ENCODE results near the gene ZNF362.

The ZNF362 gene

DNA sequence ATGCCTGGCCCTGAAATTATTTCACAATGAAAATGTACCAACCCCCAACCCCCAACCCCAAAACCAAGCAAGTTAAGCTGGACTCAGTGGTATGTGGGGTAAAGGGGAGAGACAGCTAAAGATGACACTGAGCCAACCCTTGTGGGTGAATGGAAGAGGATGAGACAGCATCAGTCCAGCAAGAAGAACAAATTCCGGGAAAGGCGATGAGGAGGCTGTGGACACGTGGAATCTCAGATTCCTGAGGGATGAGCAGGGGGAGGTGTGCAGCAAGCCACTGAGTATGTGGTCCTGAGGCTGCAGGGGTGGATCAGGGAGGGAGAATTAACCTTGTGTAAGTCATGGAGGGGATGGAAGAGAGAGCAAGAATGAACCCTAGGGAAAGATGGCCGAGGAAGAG is 14.4 kb upstream of the ZNF362 start:
- no peaks in the 10 kb centered on the region for H3K9me3 ChIP-seq (ENCODE audit: severe bottlenecking)
- H3K27me3 ChIP-seq (ENCODE audit: insufficient read depth, low read depth, severe bottlenecking) = no peaks in the 10 kb centered on the region
- no peaks in the 10 kb centered on the region for H3K36me3 ChIP-seq
- TF ChIP-seq, protein P1, sequence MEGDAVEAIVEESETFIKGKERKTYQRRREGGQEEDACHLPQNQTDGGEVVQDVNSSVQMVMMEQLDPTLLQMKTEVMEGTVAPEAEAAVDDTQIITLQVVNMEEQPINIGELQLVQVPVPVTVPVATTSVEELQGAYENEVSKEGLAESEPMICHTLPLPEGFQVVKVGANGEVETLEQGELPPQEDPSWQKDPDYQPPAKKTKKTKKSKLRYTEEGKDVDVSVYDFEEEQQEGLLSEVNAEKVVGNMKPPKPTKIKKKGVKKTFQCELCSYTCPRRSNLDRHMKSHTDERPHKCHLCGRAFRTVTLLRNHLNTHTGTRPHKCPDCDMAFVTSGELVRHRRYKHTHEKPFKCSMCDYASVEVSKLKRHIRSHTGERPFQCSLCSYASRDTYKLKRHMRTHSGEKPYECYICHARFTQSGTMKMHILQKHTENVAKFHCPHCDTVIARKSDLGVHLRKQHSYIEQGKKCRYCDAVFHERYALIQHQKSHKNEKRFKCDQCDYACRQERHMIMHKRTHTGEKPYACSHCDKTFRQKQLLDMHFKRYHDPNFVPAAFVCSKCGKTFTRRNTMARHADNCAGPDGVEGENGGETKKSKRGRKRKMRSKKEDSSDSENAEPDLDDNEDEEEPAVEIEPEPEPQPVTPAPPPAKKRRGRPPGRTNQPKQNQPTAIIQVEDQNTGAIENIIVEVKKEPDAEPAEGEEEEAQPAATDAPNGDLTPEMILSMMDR (IDR thresholded peaks at IDR 0.05; ENCODE audit: low read depth, low read length) = no peak
- no peak for DNase-seq
- H3K27ac ChIP-seq = no peak overlapping the region
- no peak overlapping the region for H3K4me3 ChIP-seq (ENCODE audit: low read depth, low read length)

GRCh38 chr1:33242652-33243051 is 13.6 kb upstream of the ZNF362 start:
- Histone ChIP-seq H3K36me3 (no peaks in the 10 kb centered on the region), H3K27me3 (ENCODE audit: insufficient read depth, low read depth, severe bottlenecking) (no peaks in the 10 kb centered on the region), H3K4me3 (ENCODE audit: low read depth, low read length) (no peak overlapping the region), H3K27ac (no peak overlapping the region), H3K9me3 (ENCODE audit: severe bottlenecking) (no peaks in the 10 kb centered on the region)
- TF ChIP-seq, protein P1 (IDR thresholded peaks at IDR 0.05; ENCODE audit: low read depth, low read length) = no peak
- no peak for DNase-seq

GRCh38 chr1:33244143-33244808 is 12.0 kb upstream of the ZNF362 start:
- TF ChIP-seq, protein P1 (IDR thresholded peaks at IDR 0.05; ENCODE audit: low read depth, low read length) = no peak
- Histone ChIP-seq H3K36me3 (no peaks in the 10 kb centered on the region), H3K27me3 (ENCODE audit: insufficient read depth, low read depth, severe bottlenecking) (no peaks in the 10 kb centered on the region), H3K4me3 (ENCODE audit: low read depth, low read length) (no peak overlapping the region), H3K9me3 (ENCODE audit: severe bottlenecking) (no peaks in the 10 kb centered on the region), H3K27ac (no peak overlapping the region)
- no peak for DNase-seq

DNA sequence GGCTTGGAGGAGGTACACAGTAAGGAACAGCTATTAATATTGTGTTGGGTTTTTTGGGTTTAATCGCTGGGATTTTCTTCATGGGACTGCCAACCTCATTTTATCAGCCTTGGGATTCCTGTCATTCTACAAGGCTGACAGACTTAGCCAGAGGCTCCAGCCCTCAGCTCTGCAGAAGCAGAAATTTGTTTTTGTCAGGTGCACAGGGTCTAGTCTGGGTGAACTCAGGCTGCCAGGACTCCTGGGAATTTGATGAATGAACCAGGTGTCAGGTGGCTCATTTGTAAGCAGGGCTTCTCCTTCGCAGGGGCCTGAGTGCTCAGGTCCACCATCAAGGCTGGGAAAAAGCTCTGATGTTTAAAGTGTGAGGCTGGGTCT is 11.5 kb upstream of the ZNF362 start:
- Histone ChIP-seq H3K9me3 (ENCODE audit: severe bottlenecking) (no peaks in the 10 kb centered on the region), H3K27ac (no peak overlapping the region), H3K4me3 (ENCODE audit: low read depth, low read length) (no peak overlapping the region), H3K27me3 (ENCODE audit: insufficient read depth, low read depth, severe bottlenecking) (no peaks in the 10 kb centered on the region), H3K36me3 (no peaks in the 10 kb centered on the region)
- no peak for DNase-seq
- TF ChIP-seq, protein P1 (IDR thresholded peaks at IDR 0.05; ENCODE audit: low read depth, low read length) = no peak

GRCh38 chr1:33246171-33246570 is 10.1 kb upstream of the ZNF362 start:
- no peak overlapping the region for H3K27ac ChIP-seq
- no peaks in the 10 kb centered on the region for H3K36me3 ChIP-seq
- no peaks in the 10 kb centered on the region for H3K9me3 ChIP-seq (ENCODE audit: severe bottlenecking)
- DNase-seq = no peak
- no peaks in the 10 kb centered on the region for H3K27me3 ChIP-seq (ENCODE audit: insufficient read depth, low read depth, severe bottlenecking)
- no peak overlapping the region for H3K4me3 ChIP-seq (ENCODE audit: low read depth, low read length)
- TF ChIP-seq, protein P1 (IDR thresholded peaks at IDR 0.05; ENCODE audit: low read depth, low read length) = no peak

DNA sequence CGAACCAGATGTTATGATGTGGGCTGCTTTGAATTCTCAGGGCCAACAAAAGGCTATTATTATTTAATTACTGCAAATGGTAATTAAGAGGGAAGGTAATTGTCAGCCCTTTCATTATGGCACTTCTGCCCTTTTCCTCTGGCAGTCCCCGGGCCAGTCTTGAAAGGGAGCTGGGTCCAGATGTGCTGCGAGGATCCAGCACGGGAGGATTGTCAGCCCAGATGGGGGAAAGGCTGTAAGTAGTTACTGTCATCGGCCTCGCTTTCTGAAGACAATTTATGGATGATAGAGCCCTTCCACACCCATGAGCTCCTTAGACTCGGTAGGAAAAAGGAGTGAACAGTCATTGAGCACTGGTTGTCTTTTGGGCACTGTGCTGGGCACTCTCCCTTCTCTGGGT is 8.7 kb upstream of the ZNF362 start:
- H3K4me3 ChIP-seq (ENCODE audit: low read depth, low read length) = no peak overlapping the region
- DNase-seq = no peak
- H3K27me3 ChIP-seq (ENCODE audit: insufficient read depth, low read depth, severe bottlenecking) = no peaks in the 10 kb centered on the region
- H3K9me3 ChIP-seq (ENCODE audit: severe bottlenecking) = peaks cover 4% of the 10 kb centered on the region
- TF ChIP-seq, protein P1 (IDR thresholded peaks at IDR 0.05; ENCODE audit: low read depth, low read length) = no peak
- no peaks in the 10 kb centered on the region for H3K36me3 ChIP-seq
- H3K27ac ChIP-seq = no peak overlapping the region
